ENCODE measurements around the gene CPED1.

The CPED1 gene

DNA sequence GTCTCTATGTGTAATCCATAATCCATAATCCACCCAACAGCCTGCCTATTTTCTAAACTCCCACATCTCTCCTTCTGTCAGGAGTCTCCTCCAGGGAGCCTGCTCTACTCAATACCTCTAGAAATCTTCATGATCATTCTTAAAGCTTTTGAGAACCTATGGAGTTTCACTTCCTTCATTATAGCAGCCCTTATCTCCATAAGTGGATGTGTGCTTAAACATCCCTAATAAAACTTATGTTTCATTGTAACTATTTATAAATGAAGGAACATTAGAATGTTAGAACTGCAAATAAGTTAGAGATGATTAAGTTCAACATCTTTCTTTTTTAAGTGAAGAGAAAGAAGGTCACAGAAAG lies 8.5 kb downstream of the CPED1 start:
- TF ChIP-seq ZNF8 (CRISPR knock-in tag; IDR thresholded peaks at IDR 0.05) = no peak
- TF ChIP-seq TCF4 (CRISPR knock-in tag; IDR thresholded peaks at IDR 0.05; ENCODE audit: borderline replicate concordance) = no peak
- TF ChIP-seq, protein P1, sequence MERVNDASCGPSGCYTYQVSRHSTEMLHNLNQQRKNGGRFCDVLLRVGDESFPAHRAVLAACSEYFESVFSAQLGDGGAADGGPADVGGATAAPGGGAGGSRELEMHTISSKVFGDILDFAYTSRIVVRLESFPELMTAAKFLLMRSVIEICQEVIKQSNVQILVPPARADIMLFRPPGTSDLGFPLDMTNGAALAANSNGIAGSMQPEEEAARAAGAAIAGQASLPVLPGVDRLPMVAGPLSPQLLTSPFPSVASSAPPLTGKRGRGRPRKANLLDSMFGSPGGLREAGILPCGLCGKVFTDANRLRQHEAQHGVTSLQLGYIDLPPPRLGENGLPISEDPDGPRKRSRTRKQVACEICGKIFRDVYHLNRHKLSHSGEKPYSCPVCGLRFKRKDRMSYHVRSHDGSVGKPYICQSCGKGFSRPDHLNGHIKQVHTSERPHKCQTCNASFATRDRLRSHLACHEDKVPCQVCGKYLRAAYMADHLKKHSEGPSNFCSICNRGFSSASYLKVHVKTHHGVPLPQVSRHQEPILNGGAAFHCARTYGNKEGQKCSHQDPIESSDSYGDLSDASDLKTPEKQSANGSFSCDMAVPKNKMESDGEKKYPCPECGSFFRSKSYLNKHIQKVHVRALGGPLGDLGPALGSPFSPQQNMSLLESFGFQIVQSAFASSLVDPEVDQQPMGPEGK (CRISPR knock-in tag; IDR thresholded peaks at IDR 0.05; ENCODE audit: borderline replicate concordance) = no peak
- no peak for TF ChIP-seq ISL1 (CRISPR knock-in tag; IDR thresholded peaks at IDR 0.05)
- no peak for TF ChIP-seq ZC3H10 (CRISPR knock-in tag; IDR thresholded peaks at IDR 0.05)
- TF ChIP-seq BACH2 (CRISPR knock-in tag; IDR thresholded peaks at IDR 0.05; ENCODE audit: borderline replicate concordance) = no peak
- TF ChIP-seq ESRRG (CRISPR knock-in tag; IDR thresholded peaks at IDR 0.05) = no peak
- TF ChIP-seq, protein P2, sequence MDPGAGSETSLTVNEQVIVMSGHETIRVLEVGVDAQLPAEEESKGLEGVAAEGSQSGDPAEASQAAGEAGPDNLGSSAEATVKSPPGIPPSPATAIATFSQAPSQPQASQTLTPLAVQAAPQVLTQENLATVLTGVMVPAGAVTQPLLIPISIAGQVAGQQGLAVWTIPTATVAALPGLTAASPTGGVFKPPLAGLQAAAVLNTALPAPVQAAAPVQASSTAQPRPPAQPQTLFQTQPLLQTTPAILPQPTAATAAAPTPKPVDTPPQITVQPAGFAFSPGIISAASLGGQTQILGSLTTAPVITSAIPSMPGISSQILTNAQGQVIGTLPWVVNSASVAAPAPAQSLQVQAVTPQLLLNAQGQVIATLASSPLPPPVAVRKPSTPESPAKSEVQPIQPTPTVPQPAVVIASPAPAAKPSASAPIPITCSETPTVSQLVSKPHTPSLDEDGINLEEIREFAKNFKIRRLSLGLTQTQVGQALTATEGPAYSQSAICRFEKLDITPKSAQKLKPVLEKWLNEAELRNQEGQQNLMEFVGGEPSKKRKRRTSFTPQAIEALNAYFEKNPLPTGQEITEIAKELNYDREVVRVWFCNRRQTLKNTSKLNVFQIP (CRISPR knock-in tag; IDR thresholded peaks at IDR 0.05; ENCODE audit: borderline replicate concordance, low read depth) = no peak
- TF ChIP-seq ZFP3 (CRISPR knock-in tag; IDR thresholded peaks at IDR 0.05) = no peak
- TF ChIP-seq, protein P3, sequence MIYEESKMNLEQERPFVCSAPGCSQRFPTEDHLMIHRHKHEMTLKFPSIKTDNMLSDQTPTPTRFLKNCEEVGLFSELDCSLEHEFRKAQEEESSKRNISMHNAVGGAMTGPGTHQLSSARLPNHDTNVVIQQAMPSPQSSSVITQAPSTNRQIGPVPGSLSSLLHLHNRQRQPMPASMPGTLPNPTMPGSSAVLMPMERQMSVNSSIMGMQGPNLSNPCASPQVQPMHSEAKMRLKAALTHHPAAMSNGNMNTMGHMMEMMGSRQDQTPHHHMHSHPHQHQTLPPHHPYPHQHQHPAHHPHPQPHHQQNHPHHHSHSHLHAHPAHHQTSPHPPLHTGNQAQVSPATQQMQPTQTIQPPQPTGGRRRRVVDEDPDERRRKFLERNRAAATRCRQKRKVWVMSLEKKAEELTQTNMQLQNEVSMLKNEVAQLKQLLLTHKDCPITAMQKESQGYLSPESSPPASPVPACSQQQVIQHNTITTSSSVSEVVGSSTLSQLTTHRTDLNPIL (CRISPR knock-in tag; IDR thresholded peaks at IDR 0.05; ENCODE audit: low read depth) = no peak
- TF ChIP-seq, protein P4, sequence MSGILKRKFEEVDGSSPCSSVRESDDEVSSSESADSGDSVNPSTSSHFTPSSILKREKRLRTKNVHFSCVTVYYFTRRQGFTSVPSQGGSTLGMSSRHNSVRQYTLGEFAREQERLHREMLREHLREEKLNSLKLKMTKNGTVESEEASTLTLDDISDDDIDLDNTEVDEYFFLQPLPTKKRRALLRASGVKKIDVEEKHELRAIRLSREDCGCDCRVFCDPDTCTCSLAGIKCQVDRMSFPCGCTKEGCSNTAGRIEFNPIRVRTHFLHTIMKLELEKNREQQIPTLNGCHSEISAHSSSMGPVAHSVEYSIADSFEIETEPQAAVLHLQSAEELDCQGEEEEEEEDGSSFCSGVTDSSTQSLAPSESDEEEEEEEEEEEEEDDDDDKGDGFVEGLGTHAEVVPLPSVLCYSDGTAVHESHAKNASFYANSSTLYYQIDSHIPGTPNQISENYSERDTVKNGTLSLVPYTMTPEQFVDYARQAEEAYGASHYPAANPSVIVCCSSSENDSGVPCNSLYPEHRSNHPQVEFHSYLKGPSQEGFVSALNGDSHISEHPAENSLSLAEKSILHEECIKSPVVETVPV (CRISPR knock-in tag; IDR thresholded peaks at IDR 0.05) = no peak
- no peak for TF ChIP-seq GLIS3 (CRISPR knock-in tag; IDR thresholded peaks at IDR 0.05)
- no peak for TF ChIP-seq SNAI2 (CRISPR knock-in tag; IDR thresholded peaks at IDR 0.05)
- no peak for TF ChIP-seq PPARA (CRISPR knock-in tag; IDR thresholded peaks at IDR 0.05; ENCODE audit: borderline replicate concordance)
- no peak for TF ChIP-seq ZNF565 (CRISPR knock-in tag; conservative IDR thresholded peaks at IDR 0.05; ENCODE audit: low read depth)
- TF ChIP-seq, protein P5, sequence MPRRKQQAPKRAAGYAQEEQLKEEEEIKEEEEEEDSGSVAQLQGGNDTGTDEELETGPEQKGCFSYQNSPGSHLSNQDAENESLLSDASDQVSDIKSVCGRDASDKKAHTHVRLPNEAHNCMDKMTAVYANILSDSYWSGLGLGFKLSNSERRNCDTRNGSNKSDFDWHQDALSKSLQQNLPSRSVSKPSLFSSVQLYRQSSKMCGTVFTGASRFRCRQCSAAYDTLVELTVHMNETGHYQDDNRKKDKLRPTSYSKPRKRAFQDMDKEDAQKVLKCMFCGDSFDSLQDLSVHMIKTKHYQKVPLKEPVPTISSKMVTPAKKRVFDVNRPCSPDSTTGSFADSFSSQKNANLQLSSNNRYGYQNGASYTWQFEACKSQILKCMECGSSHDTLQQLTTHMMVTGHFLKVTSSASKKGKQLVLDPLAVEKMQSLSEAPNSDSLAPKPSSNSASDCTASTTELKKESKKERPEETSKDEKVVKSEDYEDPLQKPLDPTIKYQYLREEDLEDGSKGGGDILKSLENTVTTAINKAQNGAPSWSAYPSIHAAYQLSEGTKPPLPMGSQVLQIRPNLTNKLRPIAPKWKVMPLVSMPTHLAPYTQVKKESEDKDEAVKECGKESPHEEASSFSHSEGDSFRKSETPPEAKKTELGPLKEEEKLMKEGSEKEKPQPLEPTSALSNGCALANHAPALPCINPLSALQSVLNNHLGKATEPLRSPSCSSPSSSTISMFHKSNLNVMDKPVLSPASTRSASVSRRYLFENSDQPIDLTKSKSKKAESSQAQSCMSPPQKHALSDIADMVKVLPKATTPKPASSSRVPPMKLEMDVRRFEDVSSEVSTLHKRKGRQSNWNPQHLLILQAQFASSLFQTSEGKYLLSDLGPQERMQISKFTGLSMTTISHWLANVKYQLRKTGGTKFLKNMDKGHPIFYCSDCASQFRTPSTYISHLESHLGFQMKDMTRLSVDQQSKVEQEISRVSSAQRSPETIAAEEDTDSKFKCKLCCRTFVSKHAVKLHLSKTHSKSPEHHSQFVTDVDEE (CRISPR knock-in tag; IDR thresholded peaks at IDR 0.05) = no peak
- no peak for TF ChIP-seq ARNTL (CRISPR knock-in tag; IDR thresholded peaks at IDR 0.05; ENCODE audit: borderline replicate concordance, low read depth)
- no peak for TF ChIP-seq ZNF70 (CRISPR knock-in tag; IDR thresholded peaks at IDR 0.05)
- no peak for TF ChIP-seq TOX (CRISPR knock-in tag; IDR thresholded peaks at IDR 0.05; ENCODE audit: borderline replicate concordance)
- no peak for TF ChIP-seq CSDC2 (CRISPR knock-in tag; IDR thresholded peaks at IDR 0.05)
- no peak for ATAC-seq

DNA sequence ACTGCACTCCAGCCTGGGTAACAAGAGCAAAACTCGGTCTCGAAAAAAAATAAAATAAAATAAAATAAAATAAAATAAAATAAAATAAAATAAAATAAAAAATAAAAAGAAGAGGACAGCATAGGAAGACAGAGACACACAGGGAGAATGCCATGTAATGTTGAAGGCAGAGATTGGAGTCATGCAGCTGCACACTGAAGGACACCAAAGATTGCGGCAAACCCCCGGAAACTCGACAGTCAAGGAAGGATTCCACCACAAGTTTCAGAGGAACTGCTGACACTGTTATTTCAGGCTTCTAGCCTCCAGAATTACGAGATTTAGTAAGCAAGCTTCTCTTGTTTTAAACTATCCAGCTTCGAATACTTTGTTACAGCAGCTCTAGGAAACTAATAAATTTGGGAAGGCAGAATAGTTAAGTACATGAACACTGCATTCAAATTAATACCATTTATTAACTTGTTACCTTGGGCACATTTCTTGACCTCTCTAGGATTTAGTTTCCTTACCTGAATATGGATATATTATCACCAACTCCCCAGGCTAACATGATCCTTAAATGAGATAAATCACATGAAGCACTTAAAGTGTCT lies 9.5 kb downstream of the CPED1 start:
- no peak for TF ChIP-seq RARB (CRISPR knock-in tag; IDR thresholded peaks at IDR 0.05)
- ATAC-seq = no peak

DNA sequence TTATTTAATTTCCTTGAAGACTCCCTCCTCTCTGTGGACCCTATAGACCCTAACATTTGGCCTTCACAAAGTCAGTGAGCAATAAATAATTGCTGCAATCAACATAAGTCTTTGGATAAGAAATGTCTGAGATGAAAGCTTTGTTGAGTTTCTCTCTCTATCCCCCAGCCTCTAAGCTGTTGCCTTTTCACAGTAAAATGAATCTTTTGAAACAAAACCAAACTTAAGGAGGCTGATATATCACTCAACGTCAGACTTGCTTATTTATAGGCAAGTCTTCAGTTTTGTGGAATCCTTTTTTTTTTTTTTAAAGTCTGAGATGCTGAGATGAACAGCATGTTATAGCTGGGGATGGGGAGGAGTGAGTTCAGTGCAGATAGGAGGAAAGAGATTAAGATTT lies 10.0 kb downstream of the CPED1 start:
- ATAC-seq = no peak
- TF ChIP-seq, protein P1 (CRISPR knock-in tag; IDR thresholded peaks at IDR 0.05; ENCODE audit: borderline replicate concordance) = no peak
- TF ChIP-seq, protein P2 (CRISPR knock-in tag; IDR thresholded peaks at IDR 0.05; ENCODE audit: borderline replicate concordance, low read depth) = no peak

All from SK-N-SH treated with all-trans-retinoic acid at 6 μM for 48 hours (cell line).